DND-41 (cell line): ENCODE measurements around the gene EFHC1.

Source experiments
- EZH2 ChIP-seq: IDR thresholded peaks from 3 replicates; pipeline ENCODE4 v1.6.1; 2012; ENCODE audit warnings: borderline replicate concordance, low read depth, mild to moderate bottlenecking, moderate library complexity, low read length, inconsistent platforms; ENCODE audit not compliant: severe bottlenecking
- TF ChIP-seq, protein P1 (sequence below): IDR thresholded peaks from 2 replicates; pipeline ENCODE4 v1.5.1; 2012; ENCODE audit warnings: borderline replicate concordance, low read length, moderate library complexity, mild to moderate bottlenecking; ENCODE audit not compliant: poor library complexity, severe bottlenecking; ENCODE audit errors: extremely low read depth

DNA sequence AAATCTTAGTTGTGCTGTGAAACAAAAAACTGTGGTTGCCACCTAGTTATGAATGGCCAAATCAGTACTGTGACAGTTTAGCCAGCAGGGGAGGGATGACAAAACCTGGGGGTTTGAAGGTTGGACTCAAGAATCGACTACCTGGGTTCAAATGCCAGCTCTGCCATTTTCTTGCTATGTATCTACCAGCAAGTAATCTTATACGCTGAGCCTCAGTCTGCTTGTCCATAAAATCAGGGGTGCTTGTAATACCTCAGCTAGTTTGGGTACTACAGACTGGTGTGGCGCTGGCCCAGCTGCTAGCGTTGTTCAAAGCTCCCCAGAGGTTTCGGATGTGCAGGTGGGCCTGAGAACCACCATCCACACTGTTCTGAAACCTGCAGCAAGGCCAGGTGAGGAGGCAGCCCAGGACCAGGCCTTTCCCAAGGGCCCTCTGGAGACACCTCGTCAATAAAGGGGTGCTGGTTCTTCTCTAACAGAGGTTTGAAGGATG is 116.3 kb downstream of the EFHC1 start:
- TF ChIP-seq, protein P1, sequence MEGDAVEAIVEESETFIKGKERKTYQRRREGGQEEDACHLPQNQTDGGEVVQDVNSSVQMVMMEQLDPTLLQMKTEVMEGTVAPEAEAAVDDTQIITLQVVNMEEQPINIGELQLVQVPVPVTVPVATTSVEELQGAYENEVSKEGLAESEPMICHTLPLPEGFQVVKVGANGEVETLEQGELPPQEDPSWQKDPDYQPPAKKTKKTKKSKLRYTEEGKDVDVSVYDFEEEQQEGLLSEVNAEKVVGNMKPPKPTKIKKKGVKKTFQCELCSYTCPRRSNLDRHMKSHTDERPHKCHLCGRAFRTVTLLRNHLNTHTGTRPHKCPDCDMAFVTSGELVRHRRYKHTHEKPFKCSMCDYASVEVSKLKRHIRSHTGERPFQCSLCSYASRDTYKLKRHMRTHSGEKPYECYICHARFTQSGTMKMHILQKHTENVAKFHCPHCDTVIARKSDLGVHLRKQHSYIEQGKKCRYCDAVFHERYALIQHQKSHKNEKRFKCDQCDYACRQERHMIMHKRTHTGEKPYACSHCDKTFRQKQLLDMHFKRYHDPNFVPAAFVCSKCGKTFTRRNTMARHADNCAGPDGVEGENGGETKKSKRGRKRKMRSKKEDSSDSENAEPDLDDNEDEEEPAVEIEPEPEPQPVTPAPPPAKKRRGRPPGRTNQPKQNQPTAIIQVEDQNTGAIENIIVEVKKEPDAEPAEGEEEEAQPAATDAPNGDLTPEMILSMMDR, result peak; percentile 6
- TF ChIP-seq EZH2, result no peak
